HEK293T (cell line): ENCODE data around the gene ITGA11.

Experiments used
- ARNT ChIP-seq: fragments of 450-650 bp; IDR thresholded peaks from 2 replicates; pipeline ENCODE4 v1.6.1; 2017; ENCODE audit warnings: mild to moderate bottlenecking
- BHLHE40 ChIP-seq: fragments of 450-650 bp; IDR thresholded peaks from 2 replicates; pipeline ENCODE4 v1.6.1; 2016; ENCODE audit warnings: mild to moderate bottlenecking, moderate library complexity, borderline replicate concordance
- ELF4 ChIP-seq: fragments of 450-650 bp; IDR thresholded peaks from 2 replicates; pipeline ENCODE4 v1.6.1; 2017; ENCODE audit warnings: antibody characterized with exemption
- FOXA1 ChIP-seq: fragments of 450-650 bp; IDR thresholded peaks from 2 replicates; pipeline ENCODE4 v1.6.1; 2016; ENCODE audit warnings: mild to moderate bottlenecking
- FOXK2 ChIP-seq: fragments of 450-650 bp; IDR thresholded peaks from 2 replicates; pipeline ENCODE4 v1.6.1; 2016; ENCODE audit warnings: mild to moderate bottlenecking
- FOXM1 ChIP-seq: fragments of 450-650 bp; IDR thresholded peaks from 2 replicates; pipeline ENCODE4 v1.6.1; 2017; ENCODE audit warnings: mild to moderate bottlenecking, borderline replicate concordance
- HDGF ChIP-seq: fragments of 450-650 bp; IDR thresholded peaks from 2 replicates; pipeline ENCODE4 v1.6.1; 2017; ENCODE audit warnings: antibody characterized with exemption, borderline replicate concordance
- L3MBTL2 ChIP-seq: fragments of 450-650 bp; conservative IDR thresholded peaks from 2 replicates; pipeline ENCODE4 v1.6.1; 2016; ENCODE audit warnings: mild to moderate bottlenecking
- NFRKB ChIP-seq: fragments of 450-650 bp; IDR thresholded peaks from 2 replicates; pipeline ENCODE4 v1.6.1; 2016; ENCODE audit warnings: mild to moderate bottlenecking, moderate library complexity
- SP1 ChIP-seq: fragments of 450-650 bp; IDR thresholded peaks from 2 replicates; pipeline ENCODE4 v1.6.1; 2017
- SUZ12 ChIP-seq: fragments of 450-650 bp; IDR thresholded peaks from 2 replicates; pipeline ENCODE4 v1.6.1; 2016; ENCODE audit warnings: mild to moderate bottlenecking
- TARDBP ChIP-seq: fragments of 450-650 bp; IDR thresholded peaks from 2 replicates; pipeline ENCODE4 v1.6.1; 2016
- ZNF384 ChIP-seq: fragments of 450-650 bp; IDR thresholded peaks from 2 replicates; pipeline ENCODE4 v1.6.1; 2016

DNA sequence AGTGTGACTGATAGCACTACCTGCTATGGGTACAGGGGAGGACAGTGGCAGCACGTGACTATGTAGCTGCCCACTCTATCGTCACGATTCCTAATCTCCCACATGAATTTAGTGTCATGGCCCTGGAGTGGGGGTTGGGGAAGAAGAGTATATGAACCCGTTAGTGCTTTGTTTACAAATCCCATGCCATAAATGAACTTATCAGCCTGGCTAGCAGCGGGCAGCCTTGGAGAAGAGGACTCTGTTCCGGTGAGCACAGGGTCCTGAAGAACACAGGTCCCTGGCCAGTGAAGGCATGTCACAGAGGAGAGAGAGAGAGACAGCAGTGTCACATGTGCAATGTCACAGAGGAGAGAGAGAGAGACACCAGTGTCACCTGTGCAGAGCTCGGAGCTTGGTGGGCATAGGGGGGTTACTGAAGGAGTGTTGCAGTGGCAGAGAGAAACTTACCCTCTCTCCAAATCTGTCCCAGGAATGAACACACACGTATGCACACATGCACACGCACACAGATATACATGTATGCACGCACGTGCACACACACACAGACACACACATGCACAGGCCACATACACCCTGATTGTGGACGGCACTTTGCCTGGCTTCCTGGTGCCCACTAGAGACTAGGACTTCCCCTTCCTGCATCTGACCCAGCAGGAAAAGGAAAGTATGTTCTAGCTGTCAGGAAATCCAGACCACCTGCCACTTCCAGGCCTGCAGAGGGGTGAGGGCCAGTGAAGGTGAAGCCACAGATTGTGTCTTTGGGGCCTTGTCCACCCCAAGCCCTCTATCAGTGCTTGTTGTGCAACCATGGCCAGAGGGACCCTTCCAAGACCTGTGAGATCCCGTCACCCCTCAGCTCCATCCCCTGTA is 26.3 kb downstream of the ITGA11 start:
- no peak for TF ChIP-seq SP1
- TF ChIP-seq SUZ12, result no peak
- TF ChIP-seq HDGF, result no peak
- TF ChIP-seq FOXM1, result no peak
- no peak for TF ChIP-seq FOXA1
- TF ChIP-seq NFRKB, result no peak
- TF ChIP-seq TARDBP, result no peak
- no peak for TF ChIP-seq BHLHE40
- no peak for TF ChIP-seq FOXK2
- TF ChIP-seq ELF4, result no peak
- no peak for TF ChIP-seq ZNF384
- no peak for TF ChIP-seq ARNT
- TF ChIP-seq L3MBTL2, result no peak
